Measurements from ENCODE around the gene PIPOX.

Gene PIPOX

DNA sequence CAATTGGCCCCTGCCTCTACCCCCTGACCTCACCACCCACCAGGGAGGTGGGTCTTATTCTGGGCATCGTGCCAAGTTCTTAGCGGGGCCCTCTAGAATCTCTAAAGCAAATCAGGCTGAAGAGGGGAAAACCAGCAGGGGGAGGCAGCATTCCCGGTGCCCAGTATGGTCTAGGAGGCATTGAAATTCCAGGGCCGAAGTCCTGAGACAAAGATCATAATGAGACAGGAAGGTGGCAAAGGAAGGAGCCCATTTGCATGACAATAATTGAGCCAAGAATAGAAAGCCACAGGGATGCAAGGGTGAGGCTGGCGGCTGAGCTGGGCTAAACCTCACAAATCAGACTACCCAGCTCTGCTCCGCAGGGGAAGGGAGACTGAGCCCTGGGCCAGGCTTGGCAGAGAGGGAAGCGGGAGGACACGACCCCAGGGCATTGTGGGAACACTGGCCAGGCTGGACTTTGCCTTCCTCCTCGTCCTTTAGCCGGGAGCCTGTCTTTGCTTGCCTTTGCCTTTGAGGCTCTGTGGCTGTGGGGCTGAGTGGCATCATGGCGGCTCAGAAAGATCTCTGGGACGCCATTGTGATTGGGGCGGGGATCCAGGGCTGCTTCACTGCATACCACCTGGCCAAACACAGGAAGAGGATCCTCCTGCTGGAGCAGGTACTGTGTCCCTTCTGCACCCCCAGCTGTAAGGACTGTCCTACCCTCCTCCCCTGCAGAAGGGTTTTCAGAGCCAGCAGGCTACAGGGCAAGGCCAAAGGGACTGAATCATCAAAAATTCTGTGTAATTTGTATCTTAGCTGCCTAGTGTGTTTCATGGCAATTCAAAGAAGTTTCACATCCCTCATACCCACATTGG is at the start of gene PIPOX:
Gene PIPOX, plus strand, starts transcription at position 463 of the 860 bp plus-strand sequence. Its CDS starts 85 bp downstream, at position 548.
- in situ Hi-C loops (cut with MboI; ENCODE audit: low pct_unique_long_range_greater_than_20kb, low sequenced_read_pairs) = no loop called here
- DNase-seq = peak; percentile 54

GRCh38 chr17:28993645-28994426 is 49.1 kb upstream of the PIPOX start:
- no peak for DNase-seq
- in situ Hi-C loops (cut with MboI; ENCODE audit: low pct_unique_long_range_greater_than_20kb, low sequenced_read_pairs) = no loop called here

- DNase-seq = no peak
- in situ Hi-C loops (cut with MboI; ENCODE audit: low pct_unique_long_range_greater_than_20kb, low sequenced_read_pairs) = no loop called here
These were observed 46.3 kb upstream of the PIPOX start for GRCh38 chr17:28996554-28997096.

GRCh38 chr17:28997806-28998205 is 45.1 kb upstream of the PIPOX start:
- no peak for DNase-seq
- in situ Hi-C loops (cut with MboI; ENCODE audit: low pct_unique_long_range_greater_than_20kb, low sequenced_read_pairs) = no loop called here

DNA sequence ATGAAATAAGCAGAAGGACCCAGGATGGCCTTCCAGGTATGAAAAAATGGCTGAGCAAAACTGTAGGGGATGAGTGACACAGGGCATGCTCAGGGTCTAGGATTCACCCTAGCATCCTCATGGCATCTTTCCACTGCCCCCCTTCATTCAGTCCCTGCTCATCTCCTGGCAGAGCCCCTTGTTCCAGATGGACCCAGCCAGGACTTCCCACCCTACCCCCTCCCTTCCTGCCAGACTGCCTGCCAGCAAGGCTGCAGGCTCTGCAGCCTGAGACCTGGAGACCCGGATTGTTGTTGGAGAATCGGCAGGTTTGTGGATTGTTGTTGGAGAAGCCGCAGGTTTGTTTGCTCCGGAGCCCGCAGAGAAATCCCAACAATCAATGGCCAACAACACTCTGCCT is 43.7 kb upstream of the PIPOX start:
- in situ Hi-C loops (cut with MboI; ENCODE audit: low pct_unique_long_range_greater_than_20kb, low sequenced_read_pairs) = no loop called here
- DNase-seq = no peak

DNA sequence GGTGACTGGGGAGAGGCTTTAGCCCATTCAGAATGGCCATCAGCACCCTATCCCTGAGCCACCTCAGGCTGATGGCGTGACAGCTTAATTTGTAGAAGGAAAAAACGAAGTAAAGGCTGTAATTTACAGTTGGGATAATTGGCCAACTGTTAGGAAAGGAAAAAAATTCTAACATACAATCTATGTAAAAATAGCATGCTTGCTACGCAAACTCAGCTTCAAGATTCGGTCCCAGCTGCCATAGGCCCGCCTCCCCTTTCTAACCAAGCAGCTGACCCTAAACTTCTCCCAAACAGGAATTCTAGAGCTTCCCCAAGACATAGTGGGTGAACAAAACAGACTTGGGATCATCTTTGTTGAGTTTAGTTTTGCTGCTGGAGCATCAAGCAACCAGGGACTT is 42.0 kb upstream of the PIPOX start:
- in situ Hi-C loops (cut with MboI; ENCODE audit: low pct_unique_long_range_greater_than_20kb, low sequenced_read_pairs) = no loop called here
- no peak for DNase-seq

GRCh38 chr17:29002811-29003210 is 40.1 kb upstream of the PIPOX start:
- in situ Hi-C loops (cut with MboI; ENCODE audit: low pct_unique_long_range_greater_than_20kb, low sequenced_read_pairs) = no loop called here
- DNase-seq = no peak

DNA sequence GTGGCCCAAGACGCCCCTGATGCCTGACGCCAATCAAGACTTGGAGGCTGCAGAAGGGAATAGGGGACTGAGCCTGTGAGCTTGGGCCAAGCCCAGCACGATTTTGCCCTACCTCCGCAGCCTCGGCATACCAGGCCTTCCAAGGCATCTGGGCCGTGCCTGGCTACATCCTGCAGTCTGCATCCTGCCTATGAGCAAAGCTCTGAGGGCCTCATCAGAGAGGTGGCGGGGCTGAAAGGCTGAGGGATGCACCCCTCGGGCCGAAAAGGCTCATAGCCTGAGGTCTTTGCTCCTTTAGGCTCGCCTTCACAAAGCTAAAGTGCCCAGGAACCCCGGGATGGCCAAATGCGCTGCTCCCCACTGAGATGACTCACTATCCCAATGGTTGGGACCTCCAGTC is 39.7 kb upstream of the PIPOX start:
- in situ Hi-C loops (cut with MboI; ENCODE audit: low pct_unique_long_range_greater_than_20kb, low sequenced_read_pairs) = no loop called here
- DNase-seq = no peak

DNA sequence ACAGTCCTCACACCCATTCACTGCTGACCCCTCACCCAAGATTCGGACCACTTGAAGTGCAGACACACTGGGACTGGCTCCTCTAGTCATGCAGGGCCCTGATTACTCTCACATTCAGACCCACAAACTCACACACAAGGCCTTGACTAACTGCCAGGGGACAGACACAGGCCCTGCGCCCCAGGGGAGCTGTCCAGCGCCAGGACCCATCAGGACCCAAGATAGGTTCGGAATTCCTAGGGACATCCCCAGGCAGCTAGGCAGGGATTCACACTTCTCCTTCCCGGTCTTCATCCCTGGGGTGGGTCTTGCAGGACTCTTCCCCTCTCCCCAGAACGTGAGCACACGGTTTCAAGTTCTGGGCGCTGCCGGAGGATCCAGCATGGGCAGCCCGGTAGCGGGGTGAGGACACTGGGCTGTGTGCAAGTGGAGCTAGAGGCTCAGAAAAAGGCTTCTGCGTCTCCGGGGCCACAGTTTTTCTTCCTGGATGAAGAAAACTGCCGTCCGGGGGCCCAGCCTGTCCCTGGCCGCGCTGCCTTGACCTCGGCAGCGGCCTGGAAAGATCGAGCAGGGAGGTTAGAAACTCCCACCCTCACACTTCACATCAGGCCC is 38.8 kb upstream of the PIPOX start:
- DNase-seq = no peak
- in situ Hi-C loops (cut with MboI; ENCODE audit: low pct_unique_long_range_greater_than_20kb, low sequenced_read_pairs) = no loop called here

DNA sequence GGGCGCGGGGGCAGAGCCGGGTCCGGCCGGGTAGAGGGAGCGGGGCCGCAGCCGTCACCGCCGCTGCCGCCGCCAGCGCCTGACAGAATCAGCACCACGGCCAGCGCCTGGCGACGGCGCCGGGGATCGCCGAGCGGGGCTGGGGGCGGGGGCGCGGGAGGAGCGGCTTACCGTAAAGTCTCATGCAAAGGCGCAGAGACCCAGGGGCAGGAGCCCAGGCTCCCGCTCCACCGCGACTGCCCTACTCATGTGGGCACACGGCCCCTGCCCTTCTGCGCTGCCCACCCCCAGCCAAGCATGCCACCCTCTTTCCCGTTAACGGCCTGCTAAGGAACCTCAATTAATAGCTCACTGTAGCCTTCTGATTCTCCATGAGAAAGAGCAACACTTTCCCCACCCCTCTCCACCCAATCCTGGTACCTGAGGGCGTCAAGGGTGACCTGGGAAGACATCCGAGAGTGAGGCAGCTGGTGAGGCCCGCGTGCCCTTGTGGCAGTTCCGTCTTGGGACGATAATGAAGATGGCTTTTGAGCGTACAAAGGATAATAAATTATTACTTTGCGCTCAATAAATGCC is 36.9 kb upstream of the PIPOX start, which contains the start of gene SEZ6:
Gene SEZ6, minus strand, starts transcription at position 98 of the 576 bp plus-strand sequence. CDS start 164 bp downstream, outside the sequence.
- peak; percentile 55 for DNase-seq
- in situ Hi-C loops (cut with MboI; ENCODE audit: low pct_unique_long_range_greater_than_20kb, low sequenced_read_pairs) = no loop called here

DNA sequence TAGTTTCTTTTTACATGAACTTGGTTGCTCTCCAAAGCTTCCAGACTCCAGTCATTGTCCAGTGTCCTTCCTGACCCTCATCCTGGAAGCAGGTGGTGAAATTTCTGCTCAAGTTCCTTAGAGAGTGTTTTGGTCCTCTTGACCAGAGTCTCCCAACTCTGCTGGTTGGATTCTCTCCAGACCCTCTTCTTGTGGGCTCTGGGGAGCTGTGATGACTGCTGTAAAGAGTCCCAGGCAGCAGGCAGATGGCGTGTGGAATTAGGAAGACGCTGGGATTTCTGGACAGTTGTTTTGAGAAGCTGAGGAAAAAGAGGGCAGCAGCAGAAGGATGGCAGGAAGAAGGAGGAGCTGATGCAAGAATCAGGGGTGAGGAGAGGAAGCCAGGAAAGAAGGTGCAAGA is 35.5 kb upstream of the PIPOX start:
- DNase-seq = no peak
- in situ Hi-C loops (cut with MboI; ENCODE audit: low pct_unique_long_range_greater_than_20kb, low sequenced_read_pairs) = no loop called here

DNA sequence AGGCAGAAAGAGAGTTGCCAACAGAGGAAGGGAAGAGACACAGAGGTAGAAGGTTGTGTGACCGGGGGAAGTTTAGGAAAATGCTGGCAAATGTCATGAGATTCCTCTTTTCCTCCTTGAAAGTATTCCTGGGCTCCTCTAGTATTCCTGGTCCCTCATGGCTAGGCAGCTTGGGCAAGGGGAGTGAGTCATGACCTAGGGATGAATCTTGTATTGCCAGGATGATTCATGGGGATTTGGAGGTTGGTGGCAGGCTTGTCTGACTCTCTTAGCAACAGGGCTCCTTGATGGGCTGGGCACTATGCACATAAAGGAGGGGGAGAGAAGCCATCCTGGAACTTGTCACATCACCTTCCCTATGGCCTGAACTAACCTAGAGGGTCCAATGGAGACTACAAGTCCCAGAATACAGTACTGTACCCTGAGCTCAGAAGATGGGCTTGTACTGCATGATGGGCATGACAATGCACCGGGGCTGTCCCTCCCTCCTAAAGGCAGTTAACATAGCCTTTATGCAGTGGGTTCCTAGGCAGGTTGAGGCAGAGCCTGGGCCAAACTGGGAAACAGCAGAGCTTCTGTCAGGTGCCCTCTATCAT is 35.0 kb upstream of the PIPOX start:
- DNase-seq = no peak
- in situ Hi-C loops (cut with MboI; ENCODE audit: low pct_unique_long_range_greater_than_20kb, low sequenced_read_pairs) = no loop called here

GRCh38 chr17:29008591-29008990 is 34.4 kb upstream of the PIPOX start:
- in situ Hi-C loops (cut with MboI; ENCODE audit: low pct_unique_long_range_greater_than_20kb, low sequenced_read_pairs) = no loop called here
- no peak for DNase-seq

- in situ Hi-C loops (cut with MboI; ENCODE audit: low pct_unique_long_range_greater_than_20kb, low sequenced_read_pairs) = no loop called here
- DNase-seq = no peak
These were observed 32.8 kb upstream of the PIPOX start for GRCh38 chr17:29010129-29010528.

DNA sequence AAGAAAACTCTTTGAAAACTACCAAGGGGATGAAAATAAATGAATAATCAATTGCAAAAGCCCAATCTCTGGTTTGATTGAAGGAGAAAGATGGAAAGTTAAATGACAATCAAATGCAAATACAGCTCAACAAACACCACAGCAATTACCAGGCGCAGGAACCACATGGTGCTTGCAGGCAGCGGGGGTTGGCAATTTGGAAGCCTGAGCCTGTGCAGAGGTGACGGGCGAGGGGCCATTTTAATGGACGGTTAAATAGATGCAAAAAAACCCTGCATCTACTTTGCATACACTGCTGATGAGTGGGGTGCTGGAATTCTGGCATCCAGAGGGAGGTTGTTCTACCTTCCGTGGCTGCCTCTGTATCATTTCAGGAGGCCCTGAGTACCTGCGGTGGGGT is 32.4 kb upstream of the PIPOX start:
- no peak for DNase-seq
- in situ Hi-C loops (cut with MboI; ENCODE audit: low pct_unique_long_range_greater_than_20kb, low sequenced_read_pairs) = no loop called here

DNA sequence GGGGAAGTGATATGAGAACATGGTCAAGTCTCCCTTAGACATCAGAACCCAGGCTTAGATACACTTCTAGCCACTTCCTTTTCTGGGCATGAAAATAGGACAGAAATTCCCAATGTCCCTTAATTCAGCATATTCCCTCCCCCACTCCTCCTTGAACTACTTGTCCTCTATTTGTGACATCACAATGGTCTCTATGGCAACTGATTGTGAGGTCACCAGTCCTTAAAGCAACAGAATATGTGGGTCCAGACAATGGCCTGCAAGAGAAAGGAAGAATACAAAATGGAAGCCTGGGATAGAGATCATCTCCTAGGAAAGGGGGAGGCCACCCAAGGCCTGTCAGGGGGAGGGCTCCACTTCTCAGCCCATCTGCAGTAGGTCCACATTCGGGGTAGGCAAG is 30.4 kb upstream of the PIPOX start:
- in situ Hi-C loops (cut with MboI; ENCODE audit: low pct_unique_long_range_greater_than_20kb, low sequenced_read_pairs) = no loop called here
- no peak for DNase-seq

DNA sequence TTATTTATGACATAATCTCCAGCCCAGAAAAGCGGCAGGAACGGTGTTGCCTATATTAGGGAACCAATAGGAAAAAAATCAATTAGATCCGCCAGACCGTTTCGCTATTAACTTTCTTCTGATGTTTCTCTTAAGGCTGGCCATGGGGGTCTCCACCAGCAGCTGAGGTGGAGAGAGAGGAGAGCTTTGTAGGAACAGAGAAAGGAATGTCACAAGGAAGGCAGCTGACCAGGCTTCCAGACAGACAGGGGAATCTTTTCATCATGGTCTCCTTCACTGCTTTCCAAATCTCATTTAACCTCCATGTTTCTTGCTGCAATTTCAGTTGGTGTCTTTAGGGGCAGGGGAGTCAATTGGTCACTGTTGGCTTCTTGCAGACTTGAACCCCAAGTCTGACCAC is 28.2 kb upstream of the PIPOX start:
- in situ Hi-C loops (cut with MboI; ENCODE audit: low pct_unique_long_range_greater_than_20kb, low sequenced_read_pairs) = no loop called here
- no peak for DNase-seq

GRCh38 chr17:29016345-29017210 is 26.4 kb upstream of the PIPOX start:
- no peak for DNase-seq
- in situ Hi-C loops (cut with MboI; ENCODE audit: low pct_unique_long_range_greater_than_20kb, low sequenced_read_pairs) = no loop called here

All from KBM-7 (cell line).